ENCODE data around the gene LMTK2.

LMTK2 gene

DNA sequence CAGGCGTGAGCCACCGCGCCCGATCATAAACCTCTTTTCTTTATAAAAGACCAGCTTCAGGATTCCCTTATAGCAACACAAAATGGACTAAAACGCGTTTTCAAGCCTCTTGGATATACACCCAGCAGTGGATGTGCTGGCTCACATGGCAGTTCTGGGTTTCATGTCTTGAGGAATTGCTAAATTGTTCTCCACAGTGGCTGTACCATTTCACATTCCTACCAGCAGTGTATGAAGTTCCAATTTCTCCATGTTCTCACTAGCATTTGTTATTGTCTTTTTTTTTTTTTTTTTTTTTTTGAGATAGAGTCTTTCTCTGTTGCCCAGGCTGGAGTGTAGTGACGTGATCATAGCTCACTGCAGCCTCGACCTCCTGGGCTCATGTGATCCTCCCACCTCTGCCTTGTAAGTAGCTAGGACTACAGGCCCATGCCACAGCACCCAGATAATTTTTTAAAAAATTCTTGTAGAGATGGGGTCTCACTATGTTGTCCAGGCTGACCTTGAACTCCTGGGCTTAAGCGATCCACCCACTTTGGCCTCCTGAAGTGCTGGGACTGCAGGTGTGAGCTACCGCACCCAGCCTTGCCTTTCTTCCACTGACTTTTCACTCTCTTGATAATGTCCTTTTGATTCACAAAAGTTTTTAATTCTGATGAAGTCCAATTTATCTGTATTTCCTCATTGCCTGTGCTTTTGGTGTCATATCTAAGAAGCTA lies 127.9 kb downstream of the LMTK2 start:
- DNase-seq (ENCODE audit: low read depth): no peak

DNA sequence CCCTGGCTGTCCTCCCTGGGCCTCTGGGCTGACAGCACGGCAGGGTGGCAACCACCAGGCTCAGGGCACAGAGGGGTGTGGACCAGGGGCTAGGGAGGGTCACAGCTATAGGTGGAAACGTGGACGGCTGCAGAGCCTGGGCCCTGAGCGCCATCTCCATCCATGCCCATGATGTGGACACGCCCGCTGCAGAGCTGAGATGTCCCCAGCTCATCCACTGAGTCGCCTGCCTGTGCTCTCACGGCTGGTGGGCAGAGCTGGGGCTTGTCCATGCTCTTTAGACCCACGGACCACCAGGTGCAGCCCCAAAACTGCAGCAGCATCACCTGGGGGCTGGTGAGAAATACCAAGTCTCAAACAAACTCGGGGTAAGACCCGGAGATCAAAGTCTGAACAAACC lies 129.2 kb downstream of the LMTK2 start:
- no peak for DNase-seq (ENCODE audit: low read depth)

DNA sequence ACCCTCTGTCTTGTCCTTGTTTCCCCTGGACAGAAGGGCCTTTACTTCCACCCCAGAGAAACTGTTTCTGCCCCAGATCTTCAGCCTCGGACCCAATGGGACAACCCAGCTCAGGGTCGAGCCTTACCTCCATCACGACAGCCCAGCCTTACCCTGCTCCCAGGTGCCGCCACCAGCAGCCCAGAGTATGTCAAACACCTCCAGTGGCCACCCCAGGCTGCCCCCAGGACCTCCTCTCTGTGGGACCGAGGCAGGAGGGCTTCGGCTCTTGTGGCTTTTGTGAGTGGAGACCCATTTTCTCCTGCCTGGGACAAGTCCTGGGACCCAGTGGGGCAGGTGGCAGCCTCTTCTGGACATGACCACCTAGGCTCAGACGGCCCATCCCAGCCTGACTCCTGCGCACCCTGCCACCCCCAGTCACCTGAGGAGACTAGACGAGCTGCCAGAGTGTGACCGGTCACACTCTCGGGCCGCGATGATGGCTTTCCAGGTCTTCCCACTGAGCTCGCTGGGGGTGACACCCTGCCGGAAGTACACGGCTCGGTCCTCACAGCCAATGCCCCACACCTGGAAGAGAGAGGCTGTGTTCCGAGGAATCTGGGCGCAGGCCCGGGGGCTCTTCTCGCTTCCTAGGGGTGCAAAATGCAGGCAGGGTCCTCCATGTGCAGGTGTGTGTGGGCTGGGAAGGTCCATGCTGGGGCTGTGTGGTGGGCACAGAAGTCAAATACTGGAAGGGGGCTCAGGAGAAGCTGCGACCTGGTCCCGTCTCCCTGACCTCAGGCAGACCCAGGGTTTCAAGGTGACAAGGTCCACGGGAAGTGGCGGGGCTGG lies 129.9 kb downstream of the LMTK2 start:
- DNase-seq (ENCODE audit: low read depth): no peak

DNA sequence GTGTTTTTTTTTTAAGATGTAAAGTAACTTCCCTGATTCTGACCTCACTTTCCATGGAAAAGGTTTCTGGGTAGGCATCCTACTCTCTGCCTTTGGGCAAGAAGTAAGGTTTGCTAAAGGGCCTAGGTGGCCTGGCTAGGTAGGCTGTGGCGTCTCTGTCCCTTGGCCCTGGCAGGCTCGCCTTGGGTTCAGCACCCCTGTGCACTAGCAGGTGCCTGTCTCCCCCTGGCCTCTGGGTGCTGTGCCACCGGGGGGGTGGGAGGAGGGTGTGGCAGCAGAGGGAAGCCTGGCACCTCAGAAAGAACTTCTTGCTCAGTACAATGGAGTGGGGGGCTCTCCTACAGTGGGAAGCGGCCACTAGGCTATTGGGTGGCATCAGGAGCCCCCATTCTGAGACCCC lies 131.4 kb downstream of the LMTK2 start:
- DNase-seq (ENCODE audit: low read depth): no peak

DNA sequence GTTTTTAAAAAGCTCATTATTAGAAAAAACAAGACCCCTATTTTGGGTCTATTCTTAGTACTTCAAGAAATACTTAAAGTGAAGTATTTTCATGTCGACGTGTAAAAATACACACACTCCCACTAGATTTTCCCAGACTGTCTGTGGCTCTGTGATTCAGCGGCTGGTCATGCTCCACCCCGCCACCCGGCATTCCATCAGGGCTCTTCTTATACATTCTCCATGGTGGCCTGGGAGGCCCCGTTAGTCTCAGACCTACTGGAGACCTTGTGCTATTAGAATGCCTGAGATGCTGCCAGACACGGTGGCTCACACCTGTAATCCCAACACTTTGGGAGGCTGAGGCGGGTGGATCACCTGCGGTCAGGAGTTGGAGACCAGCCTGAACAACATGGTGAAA lies 132.3 kb downstream of the LMTK2 start:
- DNase-seq (ENCODE audit: low read depth): no peak

DNA sequence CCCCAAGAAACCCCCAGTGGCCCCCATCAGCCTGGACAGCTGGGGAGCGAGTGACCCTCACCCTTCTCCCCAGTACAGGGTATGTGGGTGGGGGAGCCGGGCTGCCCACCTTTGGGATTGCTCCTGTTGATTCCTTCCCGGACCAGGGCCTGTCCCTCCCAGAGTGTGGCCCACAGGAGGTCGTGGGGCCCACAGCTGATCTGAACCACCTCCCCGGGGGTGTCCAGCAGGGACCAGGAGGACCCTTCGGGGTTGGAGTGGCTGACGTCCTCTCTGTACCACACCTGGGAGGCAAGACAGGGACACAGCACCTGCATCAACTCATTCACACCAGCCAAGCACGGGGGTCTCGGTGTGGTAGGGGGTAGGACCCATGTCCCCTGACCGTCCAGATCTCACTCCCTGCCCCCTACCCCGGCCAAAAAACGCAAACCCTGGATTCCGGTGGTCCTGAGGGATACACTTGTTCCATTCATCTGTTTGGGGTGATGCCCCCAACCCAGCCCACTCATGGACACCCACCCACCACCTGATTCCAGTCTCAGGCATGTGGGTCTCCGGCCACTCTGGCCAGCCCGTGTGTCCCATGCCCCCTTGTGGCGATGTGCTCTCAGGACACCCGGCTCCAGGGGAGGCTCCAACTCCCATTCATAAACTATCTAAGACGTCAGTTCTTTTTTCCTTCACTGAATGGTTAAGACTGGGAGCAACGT lies 134.5 kb downstream of the LMTK2 start:
- DNase-seq (ENCODE audit: low read depth): no peak

DNA sequence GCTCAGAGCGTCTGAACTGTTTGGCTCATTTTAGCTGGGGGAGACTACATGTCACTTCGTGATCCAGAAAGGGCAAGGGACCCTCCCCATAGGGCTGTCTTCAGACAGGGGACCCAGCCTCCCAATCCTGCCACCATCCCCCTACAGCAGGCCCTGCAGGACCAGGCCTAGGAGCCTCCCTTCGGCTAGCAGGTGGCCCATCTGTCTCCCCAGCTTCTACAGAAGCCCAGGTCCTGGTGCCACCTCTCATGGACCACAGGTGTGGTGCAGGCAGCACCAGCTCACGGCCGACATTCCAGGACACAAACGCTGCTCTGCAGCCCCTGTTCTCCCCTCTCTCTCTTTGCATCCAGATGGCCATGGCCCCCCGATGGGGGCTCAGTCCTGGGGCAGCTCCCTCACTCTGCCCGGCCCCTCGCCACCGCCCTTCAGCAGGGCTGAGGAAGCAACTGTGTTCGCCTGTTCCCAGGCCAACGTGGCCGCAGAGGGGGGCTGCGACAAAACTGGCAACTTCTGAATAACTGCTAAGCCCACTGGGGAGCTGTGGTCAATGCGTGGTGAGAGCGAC lies 135.1 kb downstream of the LMTK2 start:
- DNase-seq (ENCODE audit: low read depth): no peak

DNA sequence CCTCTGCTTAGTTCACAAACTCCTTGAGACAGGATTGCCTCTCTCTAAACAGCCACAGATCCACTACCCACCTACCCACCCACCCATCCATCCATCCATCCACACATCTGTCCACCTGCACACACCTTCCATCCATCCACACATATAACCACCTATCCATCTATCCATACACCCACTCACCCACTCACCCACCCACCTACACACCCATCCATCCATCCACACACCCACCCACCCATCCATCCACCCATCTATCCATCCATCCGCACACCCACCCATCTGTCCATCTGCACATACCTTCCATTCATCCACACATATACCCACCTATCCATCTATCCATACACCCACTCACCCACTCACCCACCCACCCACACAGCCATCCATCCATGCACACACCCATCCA lies 135.7 kb downstream of the LMTK2 start:
- no peak for DNase-seq (ENCODE audit: low read depth)

DNA sequence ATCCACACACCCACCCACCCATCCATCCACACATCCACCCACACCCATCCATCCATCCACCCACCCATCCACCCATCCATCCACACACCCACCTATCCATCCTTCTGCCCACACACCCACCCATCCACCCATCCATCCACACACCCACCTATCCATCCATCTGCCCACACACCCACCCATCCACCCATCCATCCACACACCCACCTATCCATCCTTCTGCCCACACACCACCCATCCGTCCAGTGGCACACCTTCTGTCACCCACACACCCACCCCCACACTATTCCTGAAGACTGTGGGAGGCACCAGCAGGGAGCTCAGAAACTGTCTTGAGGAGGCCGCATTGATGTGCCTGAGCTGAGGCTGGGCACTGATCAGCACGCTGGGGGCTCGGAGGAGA lies 136.3 kb downstream of the LMTK2 start:
- DNase-seq (ENCODE audit: low read depth): no peak

DNA sequence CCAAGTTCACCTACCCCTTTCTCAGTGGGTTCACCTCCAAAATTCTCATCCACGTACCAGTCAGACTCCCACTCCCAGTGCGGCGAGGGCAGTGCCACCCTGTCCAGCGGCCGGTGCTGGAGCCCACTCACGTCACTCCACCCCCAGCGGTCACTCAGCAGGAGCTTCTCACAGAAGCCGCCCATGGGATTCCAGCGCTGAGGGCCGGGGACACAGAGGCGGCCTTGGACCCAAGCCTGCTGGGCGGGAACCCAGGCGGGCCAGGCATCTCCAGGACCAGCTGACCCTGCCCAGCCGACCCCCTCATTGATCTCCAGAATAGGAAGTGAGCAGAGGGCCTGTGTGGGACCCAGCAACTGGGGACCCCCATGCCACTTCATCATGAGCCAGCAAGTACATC lies 138.2 kb downstream of the LMTK2 start:
- no peak for DNase-seq (ENCODE audit: low read depth)

DNA sequence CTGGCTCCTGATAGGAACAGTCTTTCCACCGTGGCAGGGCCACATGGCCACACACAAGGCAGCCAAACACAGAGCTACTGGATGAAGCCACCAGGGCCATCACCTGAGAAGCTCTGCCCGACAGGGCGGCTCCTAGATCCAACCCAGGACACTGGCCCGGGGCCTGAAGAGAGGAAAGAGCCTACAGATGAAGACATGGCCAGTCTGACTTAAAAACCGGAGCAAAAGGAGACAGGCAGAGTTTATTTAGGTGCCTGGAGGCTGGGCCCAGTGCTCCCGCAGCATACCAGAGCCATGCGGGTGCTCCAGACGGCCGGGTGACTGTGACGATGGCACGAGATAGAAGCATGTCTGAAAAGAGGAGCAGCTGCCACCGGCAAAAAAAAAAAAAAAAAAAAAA lies 141.5 kb downstream of the LMTK2 start:
- no peak for DNase-seq (ENCODE audit: low read depth)

DNA sequence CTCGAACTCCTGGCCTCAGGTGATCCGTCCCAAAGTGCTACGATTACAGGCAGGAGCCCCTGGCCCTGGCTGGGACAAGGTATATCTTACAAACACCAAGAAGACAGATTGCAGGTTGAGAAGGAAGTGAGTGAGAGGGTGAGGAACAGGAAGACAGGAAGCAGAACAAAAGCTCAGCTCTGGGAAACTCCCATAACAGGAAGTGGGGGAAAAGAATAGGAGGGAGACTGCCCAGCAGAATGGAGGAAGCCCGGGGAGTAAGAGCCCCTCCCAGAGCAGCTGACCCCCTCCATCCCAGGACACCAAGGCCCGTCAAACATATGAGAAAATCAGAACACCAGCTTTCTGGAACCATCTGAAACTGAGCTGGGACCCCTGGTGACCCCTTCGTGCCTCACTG lies 142.4 kb downstream of the LMTK2 start:
- no peak for DNase-seq (ENCODE audit: low read depth)

DNA sequence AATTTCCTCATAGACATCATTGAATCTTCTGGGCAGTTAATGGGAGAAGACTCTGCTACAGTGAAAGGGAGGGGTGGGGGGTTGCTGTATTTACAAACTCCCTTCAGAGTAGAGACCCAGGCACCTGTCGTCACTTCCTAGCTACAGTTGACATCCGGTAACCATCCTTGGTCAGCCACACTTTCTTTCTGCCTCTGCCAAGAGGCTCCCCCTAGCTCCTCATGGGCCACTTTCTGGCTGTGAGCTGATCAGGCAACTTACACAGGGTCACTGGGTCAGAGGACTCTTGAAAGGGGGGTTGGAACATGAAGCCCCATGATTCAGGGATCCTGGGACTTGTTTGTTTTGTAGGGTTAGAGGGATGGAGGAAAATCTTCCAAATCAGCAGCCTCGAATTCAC lies 144.1 kb downstream of the LMTK2 start:
- DNase-seq (ENCODE audit: low read depth): no peak

DNA sequence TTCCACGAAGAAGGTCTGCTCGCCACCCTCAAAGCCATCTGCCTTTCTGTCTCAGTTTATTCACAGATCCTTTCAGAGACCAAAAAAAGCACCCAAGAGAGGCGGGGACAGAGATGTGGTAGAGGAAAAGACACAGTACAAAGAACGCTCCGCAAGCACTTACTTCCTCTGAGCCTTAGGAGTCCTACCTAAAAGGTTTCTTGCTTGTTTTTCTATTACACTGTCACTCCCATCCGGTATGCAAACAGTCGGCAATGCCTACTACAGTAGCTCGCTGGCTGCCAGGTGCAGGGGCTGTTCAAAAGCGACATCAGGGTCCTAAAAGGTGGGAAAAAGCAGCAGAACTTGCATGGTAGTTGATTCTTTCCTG lies 144.6 kb downstream of the LMTK2 start:
- no peak for DNase-seq (ENCODE audit: low read depth)

DNA sequence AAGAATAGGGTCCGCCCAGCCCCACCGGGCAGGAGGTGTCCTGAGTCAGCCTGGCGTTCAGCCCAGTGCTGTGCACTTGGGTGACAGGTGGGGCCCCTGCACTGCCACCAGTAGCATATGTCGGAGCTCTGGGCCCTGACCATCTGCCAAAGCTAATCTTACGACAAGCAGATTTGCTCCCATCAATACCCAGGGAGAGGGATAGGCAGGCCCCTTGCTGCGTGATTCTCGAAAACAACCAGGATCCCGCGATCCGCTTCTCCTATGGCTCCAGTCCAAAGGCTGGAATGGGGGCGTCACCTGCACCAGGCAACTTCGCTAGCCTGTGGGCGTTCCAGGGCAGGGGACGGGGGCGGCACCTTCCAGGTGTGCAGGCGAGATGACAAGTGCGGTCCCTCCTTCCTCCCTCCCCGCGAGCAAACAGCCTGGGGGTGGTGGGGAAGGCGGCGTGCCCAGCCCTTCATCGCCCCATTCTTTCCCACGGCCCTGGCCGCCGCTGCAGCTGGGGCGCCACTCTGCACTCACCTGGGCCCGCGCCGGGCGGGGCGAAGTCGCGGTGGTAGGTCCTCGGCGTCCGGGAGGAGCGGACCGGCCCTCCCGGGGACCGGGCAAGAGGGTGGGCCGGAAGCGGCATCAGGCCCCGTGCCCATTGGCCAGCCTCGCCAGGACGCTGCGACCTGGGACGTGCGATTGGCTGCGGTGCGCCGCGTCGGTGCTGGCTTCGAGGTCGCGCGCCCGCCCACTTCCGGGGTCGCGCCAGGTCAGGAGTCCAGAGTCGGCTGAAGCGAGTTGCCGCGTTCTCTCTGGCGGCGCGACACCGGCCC lies 145.2 kb downstream of the LMTK2 start, which contains the start of gene TECPR1:
Gene TECPR1 (minus strand): TSS at position 632 of the 824 bp plus-strand sequence. CDS start 6,086 bp downstream, outside the sequence.
- no peak for DNase-seq (ENCODE audit: low read depth)

DNA sequence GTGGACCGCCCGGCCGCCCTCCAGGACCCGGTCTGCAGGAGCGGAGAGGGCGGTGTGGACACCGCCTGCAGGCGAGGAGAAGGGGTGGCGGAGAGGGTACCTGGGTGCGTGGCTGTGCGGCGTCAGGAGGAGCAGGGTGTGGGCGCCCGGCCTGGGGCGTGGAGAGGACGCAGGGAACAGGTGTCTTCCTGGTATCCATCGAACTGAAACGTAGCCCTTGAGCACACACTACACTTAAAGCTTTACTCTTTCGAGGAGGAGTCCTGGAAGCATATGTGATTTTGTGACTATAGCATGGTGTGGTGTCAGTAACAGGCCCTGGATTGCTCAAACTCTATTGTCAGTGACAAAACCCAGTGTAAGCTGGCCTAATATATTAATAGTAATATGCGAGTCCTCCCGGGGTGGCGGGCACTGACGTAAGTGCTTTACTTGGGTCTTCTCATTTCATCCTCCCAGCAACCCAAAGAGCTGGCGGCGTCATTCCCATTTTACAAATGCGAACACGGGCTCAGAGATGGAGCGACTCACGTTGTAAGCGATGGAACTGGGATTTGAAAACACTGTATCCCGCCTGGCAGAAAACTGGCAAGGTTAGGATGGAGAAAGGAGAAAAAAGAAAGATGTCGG lies 145.9 kb downstream of the LMTK2 start:
- no peak for DNase-seq (ENCODE audit: low read depth)

DNA sequence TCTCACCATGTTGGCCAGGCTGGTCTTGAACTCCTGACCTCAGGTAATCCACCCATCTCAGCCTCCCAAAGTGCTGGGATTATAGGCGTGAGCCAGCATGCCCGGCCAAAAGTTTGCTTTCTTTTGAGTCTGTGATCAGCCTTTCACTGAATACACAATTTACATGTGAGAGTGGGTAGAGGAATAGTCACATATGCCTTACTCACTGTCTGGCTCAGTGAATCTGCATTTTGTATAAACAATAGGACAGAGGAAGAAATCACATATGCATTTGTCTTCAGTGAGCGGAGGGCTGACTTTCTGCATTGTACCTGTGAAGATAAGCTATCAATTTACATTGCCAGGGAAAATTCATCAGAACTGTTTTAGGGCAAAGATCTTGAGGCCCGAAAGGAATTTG lies 147.9 kb downstream of the LMTK2 start:
- DNase-seq (ENCODE audit: low read depth): no peak

DNA sequence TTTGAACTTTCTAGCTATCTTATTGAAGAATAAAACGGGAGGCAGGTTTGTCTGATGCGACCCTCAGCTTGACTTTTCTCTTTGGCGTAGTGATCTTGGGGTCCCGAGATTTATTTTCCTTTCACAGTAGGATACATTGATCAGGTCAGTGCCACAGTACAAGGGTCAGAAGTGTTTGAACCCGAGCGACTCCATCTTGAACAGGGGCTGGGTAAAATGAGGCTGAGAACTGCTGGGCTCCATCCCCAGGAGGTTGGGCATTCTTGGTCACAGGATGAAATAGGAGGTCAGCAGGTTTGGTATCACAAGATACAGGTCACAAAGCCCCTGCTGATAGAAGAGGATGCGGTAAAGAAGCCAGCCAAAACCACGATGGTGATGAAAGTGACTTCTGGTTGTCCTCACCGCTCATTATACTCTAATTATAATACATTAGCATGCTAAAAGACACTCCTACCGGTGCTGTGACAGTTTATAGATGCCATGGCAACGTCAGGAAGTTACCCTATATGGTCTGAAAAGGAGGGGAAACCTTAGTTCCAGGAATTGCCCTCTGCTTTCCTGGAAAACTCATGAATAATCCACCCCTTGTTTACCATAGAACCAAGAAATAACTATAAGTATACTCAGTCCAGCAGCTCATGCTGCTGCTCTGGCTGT lies 148.4 kb downstream of the LMTK2 start:
- no peak for DNase-seq (ENCODE audit: low read depth)

DNA sequence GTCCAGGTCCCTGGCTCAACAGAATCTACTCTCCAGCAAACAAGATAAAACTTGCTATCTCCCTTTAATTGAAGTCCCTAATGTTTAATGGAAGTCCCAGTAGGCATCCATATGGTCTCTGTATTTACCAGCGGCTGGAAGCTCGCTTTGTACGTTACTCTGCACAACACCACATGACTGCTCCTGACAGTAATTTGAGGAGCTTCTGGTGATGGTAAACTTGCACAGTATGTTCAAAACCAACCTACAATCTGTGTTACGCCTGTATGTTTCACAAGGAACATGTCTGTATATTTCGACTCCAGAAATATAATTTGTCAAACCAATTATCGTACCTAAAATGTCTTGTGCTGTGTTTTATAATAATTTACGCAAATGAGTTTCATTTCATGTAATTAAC lies 149.8 kb downstream of the LMTK2 start:
- no peak for DNase-seq (ENCODE audit: low read depth)

DNA sequence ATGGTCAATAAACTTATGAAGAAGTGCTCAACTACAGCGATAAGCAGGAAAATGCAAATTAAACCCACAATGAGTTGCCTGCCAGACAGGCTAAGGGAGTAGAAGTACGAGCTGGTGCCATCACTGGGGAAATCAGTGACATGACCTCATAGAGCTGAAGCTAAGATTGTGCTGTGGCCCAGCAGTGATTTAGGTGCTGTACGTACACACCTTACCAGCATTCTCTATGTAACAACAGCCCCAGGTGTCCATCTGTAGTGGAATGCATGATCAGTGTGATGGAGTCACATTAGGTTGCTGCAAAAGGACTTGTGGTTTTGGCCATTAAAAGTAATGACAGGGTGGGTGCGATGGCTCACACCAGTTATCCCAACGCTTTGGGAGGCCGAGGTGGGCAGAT lies 151.0 kb downstream of the LMTK2 start:
- no peak for DNase-seq (ENCODE audit: low read depth)
